Neural progenitor cell (in vitro differentiated cells): ENCODE data around the gene BATF.
A peak's percentile ranks its signal among the peaks of the same experiment; 100 is the strongest.

Experiments
- EZH2 ChIP-seq: fragments of 200-600 bp; sonication (generic); IDR thresholded peaks from 2 replicates; pipeline ENCODE4 v1.6.1; 2017; ENCODE audit warnings: antibody characterized with exemption, mild to moderate bottlenecking, moderate library complexity
- EZH2phosphoT487 ChIP-seq: fragments of 200-600 bp; sonication (generic); IDR thresholded peaks from 2 replicates; pipeline ENCODE4 v1.6.1; 2017; ENCODE audit warnings: antibody characterized with exemption
- TF ChIP-seq, protein P1 (sequence below): fragments of 200-600 bp; sonication (generic); IDR thresholded peaks from 2 replicates; pipeline ENCODE4 v1.5.1; 2017; ENCODE audit warnings: antibody characterized with exemption, mild to moderate bottlenecking

GRCh38 chr14:75561013-75561432 lies 38.8 kb downstream of the BATF start:
- TF ChIP-seq, protein P1, sequence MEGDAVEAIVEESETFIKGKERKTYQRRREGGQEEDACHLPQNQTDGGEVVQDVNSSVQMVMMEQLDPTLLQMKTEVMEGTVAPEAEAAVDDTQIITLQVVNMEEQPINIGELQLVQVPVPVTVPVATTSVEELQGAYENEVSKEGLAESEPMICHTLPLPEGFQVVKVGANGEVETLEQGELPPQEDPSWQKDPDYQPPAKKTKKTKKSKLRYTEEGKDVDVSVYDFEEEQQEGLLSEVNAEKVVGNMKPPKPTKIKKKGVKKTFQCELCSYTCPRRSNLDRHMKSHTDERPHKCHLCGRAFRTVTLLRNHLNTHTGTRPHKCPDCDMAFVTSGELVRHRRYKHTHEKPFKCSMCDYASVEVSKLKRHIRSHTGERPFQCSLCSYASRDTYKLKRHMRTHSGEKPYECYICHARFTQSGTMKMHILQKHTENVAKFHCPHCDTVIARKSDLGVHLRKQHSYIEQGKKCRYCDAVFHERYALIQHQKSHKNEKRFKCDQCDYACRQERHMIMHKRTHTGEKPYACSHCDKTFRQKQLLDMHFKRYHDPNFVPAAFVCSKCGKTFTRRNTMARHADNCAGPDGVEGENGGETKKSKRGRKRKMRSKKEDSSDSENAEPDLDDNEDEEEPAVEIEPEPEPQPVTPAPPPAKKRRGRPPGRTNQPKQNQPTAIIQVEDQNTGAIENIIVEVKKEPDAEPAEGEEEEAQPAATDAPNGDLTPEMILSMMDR = peak; percentile 90
- no peak for TF ChIP-seq EZH2
- TF ChIP-seq EZH2phosphoT487 = no peak
